PFSK-1 (cell line): Measurements from ENCODE around the gene MEIOSIN.

Experiments
- FOXP2 ChIP-seq: optimal IDR thresholded peaks from 2 replicates; pipeline ENCODE3; 2011; ENCODE audit warnings: borderline replicate concordance, control low read depth, inconsistent platforms; ENCODE audit not compliant: insufficient read depth; ENCODE audit errors: extremely low read length, extremely low read depth
- POLR2AphosphoS5 ChIP-seq: IDR thresholded peaks from 2 replicates; pipeline ENCODE4 v1.6.1; 2012; ENCODE audit warnings: low read depth, mild to moderate bottlenecking, control low read depth, low read length, moderate library complexity
- SIN3A ChIP-seq: IDR thresholded peaks from 2 replicates; pipeline ENCODE4 v1.6.1; 2012; ENCODE audit warnings: mild to moderate bottlenecking, low read length, moderate library complexity, borderline replicate concordance; ENCODE audit not compliant: insufficient read depth
- TAF1 ChIP-seq: IDR thresholded peaks from 2 replicates; pipeline ENCODE4 v1.6.1; 2012; ENCODE audit warnings: low read length, control low read depth, borderline replicate concordance; ENCODE audit not compliant: insufficient read depth
- TF ChIP-seq, protein P1 (sequence below), 2 experiments: IDR thresholded peaks; 2 replicates each; pipeline versions ENCODE4 v1.6.1 to v1.8.0; 2011 to 2012; ENCODE audit warnings: low read depth in 2 of 2, low read length in 2 of 2, control low read depth in 1 of 2, inconsistent platforms in 1 of 2, mild to moderate bottlenecking in 1 of 2, moderate library complexity in 1 of 2; ENCODE audit not compliant: insufficient read depth in 1 of 2

The MEIOSIN gene

DNA sequence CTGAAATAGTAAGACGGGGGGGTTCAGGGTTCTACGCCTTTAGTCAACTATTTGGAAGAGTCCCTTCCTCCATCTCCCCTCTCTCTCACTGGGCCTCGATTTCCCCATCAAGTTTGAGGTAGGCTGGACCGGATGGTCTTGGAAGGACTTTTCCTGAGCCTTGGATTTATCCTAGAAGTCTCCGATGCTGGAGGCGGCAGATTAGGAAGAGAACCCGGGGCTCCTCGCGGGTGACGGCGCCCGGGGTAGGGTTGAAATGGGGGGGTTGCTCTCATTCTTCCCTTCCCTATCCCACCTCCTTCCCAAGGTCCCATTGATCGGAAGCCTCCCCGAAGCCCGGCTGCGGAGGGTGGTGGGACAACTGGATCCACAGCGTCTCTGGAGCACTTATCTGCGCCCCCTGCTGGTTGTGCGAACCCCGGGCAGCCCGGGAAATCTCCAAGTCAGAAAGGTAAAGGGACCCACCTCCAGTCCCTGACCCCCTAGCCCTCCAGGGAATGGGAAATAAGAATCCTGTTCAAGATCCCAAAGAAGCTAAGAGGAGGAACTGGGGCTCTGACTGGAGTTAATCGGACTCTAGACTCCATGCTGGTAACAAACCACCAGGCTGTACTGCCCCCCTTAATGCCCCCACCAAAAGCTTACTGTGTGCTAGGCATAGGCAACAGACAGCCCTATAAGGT lies 40.0 kb upstream of the MEIOSIN start:
- no peak for TF ChIP-seq FOXP2
- TF ChIP-seq, protein P1, sequence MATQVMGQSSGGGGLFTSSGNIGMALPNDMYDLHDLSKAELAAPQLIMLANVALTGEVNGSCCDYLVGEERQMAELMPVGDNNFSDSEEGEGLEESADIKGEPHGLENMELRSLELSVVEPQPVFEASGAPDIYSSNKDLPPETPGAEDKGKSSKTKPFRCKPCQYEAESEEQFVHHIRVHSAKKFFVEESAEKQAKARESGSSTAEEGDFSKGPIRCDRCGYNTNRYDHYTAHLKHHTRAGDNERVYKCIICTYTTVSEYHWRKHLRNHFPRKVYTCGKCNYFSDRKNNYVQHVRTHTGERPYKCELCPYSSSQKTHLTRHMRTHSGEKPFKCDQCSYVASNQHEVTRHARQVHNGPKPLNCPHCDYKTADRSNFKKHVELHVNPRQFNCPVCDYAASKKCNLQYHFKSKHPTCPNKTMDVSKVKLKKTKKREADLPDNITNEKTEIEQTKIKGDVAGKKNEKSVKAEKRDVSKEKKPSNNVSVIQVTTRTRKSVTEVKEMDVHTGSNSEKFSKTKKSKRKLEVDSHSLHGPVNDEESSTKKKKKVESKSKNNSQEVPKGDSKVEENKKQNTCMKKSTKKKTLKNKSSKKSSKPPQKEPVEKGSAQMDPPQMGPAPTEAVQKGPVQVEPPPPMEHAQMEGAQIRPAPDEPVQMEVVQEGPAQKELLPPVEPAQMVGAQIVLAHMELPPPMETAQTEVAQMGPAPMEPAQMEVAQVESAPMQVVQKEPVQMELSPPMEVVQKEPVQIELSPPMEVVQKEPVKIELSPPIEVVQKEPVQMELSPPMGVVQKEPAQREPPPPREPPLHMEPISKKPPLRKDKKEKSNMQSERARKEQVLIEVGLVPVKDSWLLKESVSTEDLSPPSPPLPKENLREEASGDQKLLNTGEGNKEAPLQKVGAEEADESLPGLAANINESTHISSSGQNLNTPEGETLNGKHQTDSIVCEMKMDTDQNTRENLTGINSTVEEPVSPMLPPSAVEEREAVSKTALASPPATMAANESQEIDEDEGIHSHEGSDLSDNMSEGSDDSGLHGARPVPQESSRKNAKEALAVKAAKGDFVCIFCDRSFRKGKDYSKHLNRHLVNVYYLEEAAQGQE (IDR thresholded peaks at IDR 0.05; ENCODE audit: insufficient read depth in 1 of 2, low read depth in 2 of 2, low read length in 2 of 2), result no peak
- no peak for TF ChIP-seq POLR2AphosphoS5
- TF ChIP-seq SIN3A, result no peak
- TF ChIP-seq TAF1, result no peak

- TF ChIP-seq TAF1 (no peak), SIN3A (no peak), POLR2AphosphoS5 (no peak), FOXP2 (no peak)
- TF ChIP-seq, protein P1 (IDR thresholded peaks at IDR 0.05; ENCODE audit: insufficient read depth in 1 of 2, low read depth in 2 of 2, low read length in 2 of 2), result no peak
These were observed 31.6 kb upstream of the MEIOSIN start for GRCh38 chr19:45701676-45702075.

- TF ChIP-seq SIN3A (no peak), TAF1 (no peak), POLR2AphosphoS5 (no peak), FOXP2 (no peak)
- TF ChIP-seq, protein P1 (IDR thresholded peaks at IDR 0.05; ENCODE audit: insufficient read depth in 1 of 2, low read depth in 2 of 2, low read length in 2 of 2), result no peak
These were observed 28.1 kb upstream of the MEIOSIN start for GRCh38 chr19:45705115-45705514.

DNA sequence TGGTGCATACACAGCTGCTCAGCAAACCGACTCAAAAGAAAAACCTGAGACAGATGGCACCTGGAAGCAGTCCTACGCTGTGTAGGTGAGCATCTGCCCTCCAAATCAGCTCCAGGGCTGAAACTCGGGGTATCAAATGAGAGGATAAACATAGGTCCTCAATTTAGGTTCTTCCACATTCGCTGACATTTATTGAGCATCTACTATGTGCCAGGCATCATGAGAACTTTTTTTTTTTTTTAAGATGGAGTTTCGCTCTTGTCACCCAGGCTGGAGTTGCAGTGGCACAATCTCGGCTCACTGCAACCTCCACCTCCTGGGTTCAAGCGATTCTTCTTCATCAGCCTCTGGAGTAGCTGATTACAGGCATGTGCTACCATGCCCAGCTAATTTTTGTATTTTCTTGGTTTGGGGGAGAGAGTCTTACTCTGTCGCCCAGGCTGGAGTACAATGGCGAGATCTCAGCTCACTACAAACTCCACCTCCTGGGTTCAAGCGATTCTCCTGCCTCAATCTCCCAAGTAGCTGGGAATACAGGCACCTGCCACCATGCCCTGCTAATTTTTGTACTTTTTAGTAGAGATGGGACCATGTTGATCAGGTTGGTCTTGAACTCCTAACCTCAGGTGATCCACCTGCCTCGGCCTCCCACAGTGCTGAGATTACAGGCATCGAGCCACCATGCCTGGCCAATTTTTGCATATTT lies 27.4 kb upstream of the MEIOSIN start:
- TF ChIP-seq TAF1 (no peak), POLR2AphosphoS5 (no peak), FOXP2 (no peak), SIN3A (no peak)
- TF ChIP-seq, protein P1 (IDR thresholded peaks at IDR 0.05; ENCODE audit: insufficient read depth in 1 of 2, low read depth in 2 of 2, low read length in 2 of 2), result no peak
